Measurements from ENCODE around the gene PEAK1.

DNA sequence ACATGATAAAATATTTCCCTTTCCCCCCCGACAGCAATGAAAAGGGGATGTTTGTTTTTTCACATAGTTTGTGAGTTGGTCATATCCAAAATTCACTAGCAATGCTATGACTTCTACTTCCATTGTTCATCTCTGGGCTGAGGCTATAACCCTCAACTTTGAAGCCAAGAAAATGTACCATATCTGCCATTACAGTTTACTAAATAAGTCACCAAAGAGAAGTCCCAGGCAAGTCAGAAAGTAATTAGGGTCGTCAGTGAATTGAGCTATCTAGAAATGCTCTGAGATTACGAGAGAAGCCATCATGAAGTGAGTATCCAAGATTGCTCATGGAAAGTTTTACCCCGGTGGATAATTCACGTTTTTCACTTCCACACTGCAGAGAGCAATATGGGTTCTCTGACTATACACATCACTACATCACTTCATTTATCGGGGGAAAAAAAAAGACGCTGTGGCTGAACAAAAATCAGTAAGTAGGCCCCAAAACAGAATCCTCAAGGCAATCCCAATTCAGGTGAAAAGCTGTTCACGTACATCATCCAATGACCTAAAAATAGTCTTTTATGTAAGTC, 1.4 kb downstream of the PEAK1 start:
- TF ChIP-seq, protein P1, sequence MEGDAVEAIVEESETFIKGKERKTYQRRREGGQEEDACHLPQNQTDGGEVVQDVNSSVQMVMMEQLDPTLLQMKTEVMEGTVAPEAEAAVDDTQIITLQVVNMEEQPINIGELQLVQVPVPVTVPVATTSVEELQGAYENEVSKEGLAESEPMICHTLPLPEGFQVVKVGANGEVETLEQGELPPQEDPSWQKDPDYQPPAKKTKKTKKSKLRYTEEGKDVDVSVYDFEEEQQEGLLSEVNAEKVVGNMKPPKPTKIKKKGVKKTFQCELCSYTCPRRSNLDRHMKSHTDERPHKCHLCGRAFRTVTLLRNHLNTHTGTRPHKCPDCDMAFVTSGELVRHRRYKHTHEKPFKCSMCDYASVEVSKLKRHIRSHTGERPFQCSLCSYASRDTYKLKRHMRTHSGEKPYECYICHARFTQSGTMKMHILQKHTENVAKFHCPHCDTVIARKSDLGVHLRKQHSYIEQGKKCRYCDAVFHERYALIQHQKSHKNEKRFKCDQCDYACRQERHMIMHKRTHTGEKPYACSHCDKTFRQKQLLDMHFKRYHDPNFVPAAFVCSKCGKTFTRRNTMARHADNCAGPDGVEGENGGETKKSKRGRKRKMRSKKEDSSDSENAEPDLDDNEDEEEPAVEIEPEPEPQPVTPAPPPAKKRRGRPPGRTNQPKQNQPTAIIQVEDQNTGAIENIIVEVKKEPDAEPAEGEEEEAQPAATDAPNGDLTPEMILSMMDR (conservative IDR thresholded peaks at IDR 0.05 in 1 of 2, IDR thresholded peaks at IDR 0.05 in 1 of 2; ENCODE audit: low read depth in 1 of 2, low read length in 2 of 2), result no peak
- TF ChIP-seq EZH2 (IDR thresholded peaks at IDR 0.05; ENCODE audit: low read length, missing control alignments), result no peak

Measured in fibroblast of lung (primary cell).